K562 treated with DMSO at 1 percent for 12 hours (cell line): ENCODE results near the gene DSP. TPM values are rescaled to one million over a fixed set of nuclear protein-coding genes. Genes with fewer than 3 reads are reported as not detected.

Experiments used
- total RNA-seq: library from RNA; unstranded; fragments of 300-600 nt; gene quantifications from 2 replicates; pipeline ENCODE4 v1.2.3, GENCODE V29; 2022; ENCODE audit not compliant: insufficient read depth

The DSP gene
- total RNA-seq, result not detected in 2 replicates

GRCh38 chr6:7541175-7542064 is at the start of gene DSP:
TSS of gene DSP (plus strand) at chr6:7541671. CDS start at chr6:7541916, 245 bp downstream.

GRCh38 chr6:7589949-7590917 is 48.8 kb downstream of the DSP start, which contains the start of gene SNRNP48:
TSS of gene SNRNP48 (plus strand) at chr6:7590198. CDS start at chr6:7590258, 60 bp downstream.

Other genes starting within 250 kb of the DSP start
- 51.7 and 116 TPM in 2 replicates for gene SSR1, start 228.5 kb upstream of the DSP start, total RNA-seq
- not detected in 2 replicates for gene CAGE1, start 151.9 kb upstream of the DSP start, total RNA-seq
- 12.7 and 25.7 TPM in 2 replicates for gene RIOK1, start 151.9 kb upstream of the DSP start, total RNA-seq
- gene SNRNP48, start 48.5 kb downstream of the DSP start, total RNA-seq, result 6.7 and 21.9 TPM in 2 replicates
- 0.28 TPM in 1 of 2 replicates, not detected in the other for gene BMP6, start 184.4 kb downstream of the DSP start, total RNA-seq